GM21526 (cell line): Measurements from ENCODE around the gene UAP1L1.
"Not testable (repeated sequence)": the region's sequence is repeated elsewhere in the genome, so short reads cannot be mapped to it uniquely, and the experiment has no call there.

Experiments used
- ATAC-seq: cut with Tn5 transposase; IDR thresholded peaks from one replicate; pipeline ENCODE4 v1.9.1; 2021; ENCODE audit warnings: moderate library complexity; ENCODE audit not compliant: unreplicated experiment, low FRiP score

Gene UAP1L1

DNA sequence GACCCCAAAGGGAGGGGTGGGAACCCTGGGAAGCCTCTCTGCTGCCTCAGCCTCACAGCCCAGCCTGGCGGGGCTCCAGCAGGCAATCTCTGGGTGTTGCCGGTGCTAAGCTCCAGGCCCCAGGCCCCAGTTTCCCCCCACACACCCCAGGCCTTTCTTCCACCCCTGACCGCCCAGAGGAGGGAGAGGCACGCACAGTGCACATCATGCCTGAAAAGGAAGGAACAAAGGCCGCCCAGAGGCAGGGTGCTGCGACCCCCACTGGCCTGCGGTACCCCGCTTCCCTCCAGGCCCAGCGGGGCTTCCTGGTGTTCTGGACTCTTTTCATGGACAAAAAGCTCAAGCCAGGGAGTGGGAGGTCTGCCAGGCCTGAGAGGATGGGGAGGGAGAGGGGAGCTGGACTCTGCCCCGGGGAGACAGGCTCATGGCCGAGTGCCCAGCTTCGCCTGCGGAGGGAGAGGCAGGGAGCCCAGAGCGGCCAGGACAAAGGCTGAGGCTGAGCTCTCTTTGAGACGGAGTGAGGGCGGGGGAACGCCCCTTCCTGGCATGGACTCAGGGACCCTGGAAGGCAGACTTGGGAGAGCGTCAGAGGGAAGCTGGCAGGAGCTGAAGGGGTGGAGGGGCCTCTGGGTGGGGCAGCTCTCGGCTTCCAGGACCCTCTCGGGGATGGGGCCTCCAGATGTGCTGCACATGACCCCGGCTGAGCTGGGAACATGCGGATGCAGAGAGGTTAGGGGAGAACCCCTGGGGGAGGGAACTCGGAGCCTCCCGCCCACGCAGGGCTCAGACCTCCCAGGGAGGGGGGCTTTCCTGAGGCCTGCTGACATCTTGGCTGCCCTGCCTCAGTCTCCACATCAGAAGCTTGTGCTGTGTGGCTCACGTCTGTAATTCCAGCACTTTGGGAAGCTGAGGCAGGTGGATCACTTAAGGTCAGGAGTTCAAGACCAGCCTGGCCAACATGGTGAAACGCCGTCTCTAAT lies 21.6 kb upstream of the UAP1L1 start:
- ATAC-seq: no peak

DNA sequence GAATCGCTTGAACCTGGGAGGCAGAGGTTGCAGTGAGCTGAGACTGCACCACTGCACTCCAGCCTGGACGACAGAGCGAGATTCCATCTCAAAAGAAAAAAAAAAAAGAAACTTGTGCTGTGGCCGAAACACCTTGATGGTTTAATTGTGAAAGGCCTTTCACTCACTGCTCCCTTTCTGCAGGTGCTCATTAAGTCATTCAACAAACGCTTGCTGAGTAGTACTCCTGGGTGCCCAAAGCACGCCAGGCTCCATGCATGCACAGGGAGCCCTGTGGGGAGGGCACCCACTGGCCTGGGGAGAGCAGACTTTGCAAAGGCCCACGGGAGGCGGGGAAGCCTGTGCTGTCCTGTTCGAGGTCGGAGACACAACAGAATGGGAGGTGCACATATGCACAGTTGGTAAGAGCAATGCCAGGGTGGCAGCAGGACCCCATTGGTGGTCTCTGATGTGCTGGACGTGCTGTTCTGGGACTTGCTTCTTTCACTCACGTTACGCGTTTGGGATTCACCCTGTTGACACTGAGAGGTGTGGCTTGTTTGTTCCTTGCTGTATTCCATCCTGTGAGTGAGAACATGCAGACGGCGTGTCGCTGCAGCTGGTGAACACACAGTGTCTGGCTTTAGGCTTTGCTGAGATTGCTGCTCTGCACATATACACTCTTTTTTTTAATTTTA lies 20.4 kb upstream of the UAP1L1 start:
- no peak for ATAC-seq

DNA sequence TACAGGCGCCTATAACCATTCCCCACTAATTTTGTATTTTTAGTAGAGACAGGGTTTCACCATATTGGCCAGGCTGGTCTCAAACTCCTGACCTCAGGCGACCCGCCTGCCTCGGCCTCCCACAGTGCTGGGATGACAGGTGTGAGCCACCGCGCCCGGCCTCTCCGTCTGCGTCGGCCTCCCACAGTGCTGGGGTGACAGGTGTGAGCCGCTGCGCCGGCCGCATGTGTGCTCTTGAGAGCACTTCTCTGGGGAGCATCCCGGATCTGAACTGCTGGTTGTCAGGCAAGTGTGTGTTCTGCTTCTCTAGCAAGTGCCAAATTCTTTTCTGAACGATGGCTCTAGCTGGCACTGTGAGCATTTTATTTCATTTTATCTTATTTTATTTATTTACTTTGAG lies 19.8 kb upstream of the UAP1L1 start:
- no peak for ATAC-seq

DNA sequence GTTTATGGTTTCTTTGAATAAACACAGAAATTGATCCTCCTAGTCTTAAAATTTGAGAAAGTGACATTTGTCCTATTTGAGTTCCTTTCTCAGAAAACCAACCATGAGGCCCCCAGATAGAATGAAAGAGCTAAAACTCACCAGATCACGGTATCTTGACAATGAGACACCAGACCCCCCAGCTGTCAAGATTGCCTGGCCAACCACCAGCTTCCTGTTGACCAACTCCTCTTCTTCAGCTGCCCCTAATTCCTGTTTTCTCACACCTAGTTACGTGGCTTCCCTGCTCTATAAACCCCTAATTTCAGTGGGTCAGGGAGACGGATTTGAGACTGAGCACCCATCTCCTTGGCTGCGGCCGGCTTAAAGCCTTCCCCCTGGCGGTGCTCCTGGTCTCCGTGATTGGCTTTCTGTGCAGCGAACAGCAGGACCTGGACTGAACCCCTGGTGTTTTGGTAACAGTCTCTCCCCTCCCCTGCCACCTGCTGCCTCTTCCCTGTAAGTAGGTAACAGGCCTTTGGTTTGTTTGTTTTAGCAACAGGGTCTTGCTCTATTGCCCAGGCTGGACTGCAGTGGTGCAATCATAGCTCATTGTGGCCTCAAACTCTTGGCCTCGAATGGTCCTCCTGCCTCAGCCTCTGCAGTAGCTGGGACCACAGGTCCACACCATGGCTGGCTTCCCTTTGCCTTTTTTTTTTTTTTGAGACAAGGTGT lies 18.6 kb upstream of the UAP1L1 start:
- no peak for ATAC-seq

DNA sequence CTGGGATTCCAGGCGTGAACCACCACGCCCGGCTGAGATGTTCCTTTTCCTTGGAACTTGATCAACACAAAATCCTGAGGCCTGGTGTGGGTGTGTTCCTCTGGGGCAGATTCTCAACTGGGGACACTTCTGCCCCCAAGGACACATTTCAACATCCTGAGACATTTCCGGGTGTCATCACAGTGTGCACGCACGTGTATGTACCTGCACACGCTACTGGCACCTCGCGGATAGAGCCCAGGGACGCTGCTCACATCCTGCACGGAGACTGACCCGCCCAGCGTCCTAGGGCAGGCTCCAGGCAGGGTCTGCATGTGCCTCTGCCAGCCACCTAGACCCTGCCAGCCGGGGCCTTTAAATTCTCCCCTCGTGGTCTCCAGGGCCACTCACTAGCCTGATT lies 14.9 kb upstream of the UAP1L1 start:
- no peak for ATAC-seq

DNA sequence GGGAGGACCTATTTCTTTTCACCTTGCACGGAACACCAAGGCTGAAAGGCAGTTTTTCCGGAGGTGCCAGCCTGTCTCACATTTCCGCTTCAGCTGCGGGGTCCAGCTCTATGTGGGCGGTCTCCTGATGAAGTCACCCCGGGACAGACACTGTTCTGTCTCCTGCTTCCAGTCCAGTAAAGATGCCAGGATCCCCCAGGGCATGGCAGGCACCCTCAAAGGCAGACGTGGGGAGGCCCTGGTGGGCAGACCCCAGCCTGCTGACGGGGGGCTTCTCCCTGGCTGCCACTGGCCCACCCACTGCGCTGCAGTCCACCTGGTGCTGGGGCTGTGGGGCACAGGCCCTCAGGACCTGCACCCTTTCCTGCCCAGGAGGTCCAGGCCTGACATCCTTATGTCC lies 14.5 kb upstream of the UAP1L1 start:
- not testable (repeated sequence) for ATAC-seq

DNA sequence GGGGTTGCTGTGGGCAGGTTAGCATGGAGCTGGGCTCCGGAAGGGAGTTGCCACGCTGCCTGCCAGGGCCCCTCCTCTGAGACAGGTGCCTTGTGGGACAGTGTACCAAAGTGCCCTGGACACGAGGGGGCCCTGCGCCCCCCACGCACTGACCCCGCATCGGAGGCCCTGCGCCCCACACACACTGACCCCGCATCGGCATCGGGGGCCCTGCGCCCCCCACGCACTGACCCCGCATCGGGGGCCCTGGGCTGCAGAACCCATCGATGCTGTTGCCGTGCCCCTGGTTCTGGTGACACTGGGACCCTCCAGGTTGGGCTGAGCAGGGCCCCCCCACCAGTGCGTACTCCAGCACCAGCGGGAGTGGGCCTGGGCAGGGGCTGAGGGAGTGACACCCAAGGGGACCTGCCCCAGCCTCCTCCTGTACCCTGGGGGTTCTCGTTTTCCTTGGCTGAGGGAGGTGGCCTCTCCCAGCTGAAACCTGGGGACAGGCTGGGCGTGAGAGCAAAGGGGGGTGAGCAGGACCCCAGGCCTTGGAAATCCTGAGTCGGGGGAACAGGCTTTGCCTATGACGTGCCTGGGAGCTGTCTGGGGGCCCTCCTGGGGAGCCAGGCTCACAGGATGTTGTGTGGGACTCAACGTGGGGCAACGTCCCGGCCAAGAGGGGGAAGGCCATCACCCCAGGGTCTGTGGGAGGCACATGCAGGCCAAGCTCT lies 13.8 kb upstream of the UAP1L1 start:
- no peak for ATAC-seq

DNA sequence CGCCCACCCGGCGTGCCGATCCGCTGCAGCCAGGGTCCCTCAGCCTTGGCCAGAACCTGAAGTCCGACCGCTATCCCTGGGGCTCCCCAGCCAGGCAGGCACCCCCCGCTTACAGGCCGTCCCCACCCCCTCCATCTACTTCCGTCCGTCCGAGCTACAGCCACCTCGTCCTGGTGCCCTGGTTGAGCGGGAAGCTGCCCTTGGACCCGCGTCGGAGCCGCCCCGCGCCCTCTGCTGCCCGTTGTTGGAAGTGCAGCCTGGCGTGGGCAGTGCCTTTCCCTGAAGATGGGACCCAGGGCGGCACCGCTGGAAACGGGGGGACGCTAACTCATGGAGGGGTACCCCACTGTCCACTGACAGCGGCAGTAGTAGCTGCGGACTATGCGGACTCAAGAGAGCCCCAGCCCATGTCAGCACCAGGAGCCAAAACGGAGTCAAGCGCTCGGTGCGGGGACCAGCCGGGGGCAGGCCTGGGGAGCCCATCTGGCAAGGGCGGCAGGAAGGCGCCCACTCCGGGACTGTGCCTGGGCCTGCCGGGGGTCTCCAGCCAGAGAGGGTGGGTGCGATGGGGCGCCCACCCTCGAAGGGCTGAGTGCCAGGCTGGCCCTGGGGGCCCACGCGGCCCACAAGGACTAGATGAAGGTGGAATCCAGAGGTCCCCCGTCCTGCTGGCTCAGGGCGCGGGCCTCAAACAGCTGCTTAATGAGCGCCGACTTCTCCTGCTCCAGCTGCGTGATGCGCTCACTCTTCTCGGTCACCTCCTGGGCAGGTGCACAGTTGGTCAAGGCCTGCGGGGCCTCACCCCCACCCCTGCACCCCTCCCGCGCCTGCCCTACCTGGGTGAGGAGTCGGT lies 13.1 kb upstream of the UAP1L1 start:
- ATAC-seq: no peak

DNA sequence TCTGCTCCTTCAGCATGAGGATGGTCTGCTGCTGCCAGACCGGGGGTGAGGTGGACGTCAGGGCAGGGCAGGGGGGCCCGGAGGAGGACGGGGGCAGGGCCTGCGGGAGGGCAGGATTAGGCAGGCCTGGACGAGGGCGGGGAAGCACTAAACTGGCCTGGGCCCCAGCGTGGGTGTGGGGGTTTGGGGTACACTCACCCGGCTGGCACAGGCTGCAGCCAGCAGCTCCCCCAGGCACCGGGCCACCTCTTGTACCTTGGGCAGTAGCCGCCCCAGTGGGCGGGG lies 12.5 kb upstream of the UAP1L1 start:
- ATAC-seq: no peak

DNA sequence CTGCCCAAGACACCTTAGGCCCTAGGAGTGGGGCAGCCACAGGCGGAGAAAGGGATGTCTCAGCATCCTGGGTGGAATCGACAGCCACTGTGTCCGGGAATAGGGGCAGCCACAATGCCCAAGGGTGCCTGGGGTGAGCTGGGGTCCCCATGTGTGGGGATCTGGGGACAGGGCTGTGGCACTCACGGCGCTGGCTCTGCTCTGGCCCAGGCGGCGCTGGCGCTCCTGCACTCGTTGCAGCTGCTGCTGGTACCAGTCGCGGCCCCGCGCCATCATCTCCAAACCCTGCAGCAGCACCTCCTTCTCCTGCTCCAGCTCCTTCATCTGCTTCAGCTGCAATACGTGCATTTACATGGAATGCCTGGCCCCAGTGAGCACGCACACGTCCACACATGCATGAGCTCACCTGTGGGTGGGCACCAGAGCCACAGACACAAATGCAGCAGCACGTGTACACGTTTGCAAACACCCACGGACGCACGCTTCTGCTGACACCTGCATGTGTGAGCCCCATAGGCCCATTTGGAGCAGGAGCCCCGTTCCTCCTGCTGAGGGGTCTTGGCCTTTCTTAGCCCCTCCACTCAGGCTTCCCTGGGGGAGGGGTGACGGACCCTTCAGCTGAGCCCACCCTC lies 11.9 kb upstream of the UAP1L1 start:
- ATAC-seq: no peak

DNA sequence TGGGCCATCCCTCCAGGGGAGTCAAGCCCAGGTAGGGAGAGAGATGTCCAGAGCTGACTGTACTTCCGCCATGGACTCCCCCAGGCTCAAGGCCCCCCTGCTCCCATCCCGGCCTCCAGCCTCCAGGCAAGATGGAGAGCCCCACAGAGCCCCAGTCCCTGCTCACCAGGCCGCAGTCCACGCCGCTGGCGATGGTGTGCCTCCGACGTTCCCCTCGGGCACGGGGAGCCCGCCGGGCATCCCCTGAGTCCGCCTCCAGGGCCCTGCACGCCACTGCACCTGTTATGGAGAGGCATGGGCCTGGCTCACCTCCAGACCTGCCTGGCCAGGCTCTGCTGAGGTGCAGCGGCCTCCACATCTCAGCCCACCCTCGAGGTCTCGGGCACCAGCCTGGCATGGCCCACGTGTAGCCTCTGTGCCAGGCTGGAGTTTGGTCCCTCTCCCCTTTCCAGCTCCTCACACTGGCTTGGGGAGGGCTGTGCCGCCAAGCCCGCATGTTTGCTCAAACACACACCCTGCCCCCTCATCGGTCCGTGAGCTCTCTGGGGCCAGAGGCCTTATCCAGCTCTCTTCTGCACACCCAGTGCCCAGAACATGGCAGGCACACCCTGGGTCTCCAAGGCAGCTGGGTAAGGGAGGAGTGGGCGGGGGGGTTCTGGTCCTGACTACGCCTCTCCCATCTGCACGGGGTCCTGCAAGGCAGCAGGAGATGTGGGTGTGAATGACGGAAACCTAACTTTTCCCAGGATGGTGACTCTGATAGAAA lies 11.0 kb upstream of the UAP1L1 start:
- no peak for ATAC-seq

DNA sequence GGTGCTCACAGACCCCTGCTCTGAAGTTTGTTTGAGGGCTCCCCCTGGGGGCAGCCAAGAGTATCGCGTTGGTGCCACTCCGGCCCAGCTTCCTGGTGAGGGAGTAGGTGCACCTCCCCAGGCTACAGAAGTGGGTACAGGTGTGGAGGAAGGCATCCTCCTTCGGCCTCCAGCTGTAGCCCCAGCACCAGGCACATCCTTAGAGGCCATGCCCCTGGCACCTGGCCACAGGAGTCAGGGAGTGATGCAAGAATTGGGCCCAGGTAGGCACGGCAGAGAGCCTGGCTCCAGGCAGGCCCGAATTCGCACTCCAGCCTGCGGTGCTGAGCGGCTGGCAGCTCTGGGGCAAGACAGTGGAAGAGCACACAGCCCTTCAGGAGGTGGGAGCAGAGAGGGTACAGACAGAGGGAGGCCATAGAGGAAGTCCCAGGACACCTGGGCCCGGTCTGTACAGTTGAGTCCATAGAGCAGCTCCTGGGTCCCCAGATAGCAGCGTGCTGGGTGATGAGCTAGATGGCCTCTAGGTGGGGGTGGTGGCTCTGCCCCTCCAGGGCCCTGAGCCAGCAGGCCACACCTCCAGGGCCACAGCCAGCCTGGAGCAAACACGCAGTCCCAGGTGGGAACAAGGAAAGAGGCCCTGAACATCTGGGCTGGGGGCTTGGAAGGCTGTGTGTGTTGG lies 9.3 kb upstream of the UAP1L1 start:
- no peak for ATAC-seq

DNA sequence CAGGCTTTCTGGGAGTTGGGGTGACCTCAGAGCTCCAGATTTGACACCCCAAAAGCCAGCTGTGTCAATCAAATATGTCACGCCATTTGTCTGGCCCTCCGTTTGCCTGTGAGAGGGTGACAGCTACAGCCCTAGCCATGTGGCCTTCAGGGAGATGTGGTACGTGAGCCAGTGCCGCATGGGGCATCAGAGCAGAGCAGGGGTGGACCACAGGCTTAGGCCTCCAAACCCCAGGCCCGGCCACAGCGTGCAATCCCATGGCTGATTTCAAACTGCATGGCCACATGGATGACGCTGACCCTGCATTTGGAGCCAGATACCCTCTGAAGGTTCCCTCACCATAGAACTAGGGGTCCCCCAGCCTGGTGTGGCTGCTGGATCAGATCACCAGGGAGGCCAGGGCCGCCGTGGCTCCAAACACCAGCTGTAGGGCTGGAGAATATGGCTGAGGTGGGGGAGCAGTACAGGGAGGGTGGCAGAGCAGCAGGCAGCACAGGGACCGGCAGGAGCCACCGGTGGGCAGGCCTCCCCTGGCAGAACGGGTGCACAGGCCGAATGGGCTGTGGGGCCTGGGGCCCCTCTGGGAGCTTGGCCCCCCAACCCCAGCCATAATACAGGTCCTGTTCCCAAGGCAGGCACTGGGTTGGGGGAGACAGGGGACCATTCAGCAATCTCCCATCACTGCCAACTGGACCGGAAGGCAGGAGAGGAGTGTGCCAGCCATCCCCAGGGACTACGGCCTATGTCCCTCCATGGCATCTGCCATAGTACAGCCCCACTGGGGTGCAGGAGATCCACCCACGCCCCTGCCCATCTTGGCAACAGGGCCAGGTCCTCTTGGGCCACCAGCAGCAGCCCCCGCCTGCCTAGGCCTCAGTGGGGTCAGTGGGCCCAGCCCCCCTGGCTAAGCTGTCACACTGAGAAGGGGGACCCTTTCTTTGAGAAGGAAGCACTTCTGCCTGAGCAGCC lies 8.5 kb upstream of the UAP1L1 start:
- no peak for ATAC-seq

DNA sequence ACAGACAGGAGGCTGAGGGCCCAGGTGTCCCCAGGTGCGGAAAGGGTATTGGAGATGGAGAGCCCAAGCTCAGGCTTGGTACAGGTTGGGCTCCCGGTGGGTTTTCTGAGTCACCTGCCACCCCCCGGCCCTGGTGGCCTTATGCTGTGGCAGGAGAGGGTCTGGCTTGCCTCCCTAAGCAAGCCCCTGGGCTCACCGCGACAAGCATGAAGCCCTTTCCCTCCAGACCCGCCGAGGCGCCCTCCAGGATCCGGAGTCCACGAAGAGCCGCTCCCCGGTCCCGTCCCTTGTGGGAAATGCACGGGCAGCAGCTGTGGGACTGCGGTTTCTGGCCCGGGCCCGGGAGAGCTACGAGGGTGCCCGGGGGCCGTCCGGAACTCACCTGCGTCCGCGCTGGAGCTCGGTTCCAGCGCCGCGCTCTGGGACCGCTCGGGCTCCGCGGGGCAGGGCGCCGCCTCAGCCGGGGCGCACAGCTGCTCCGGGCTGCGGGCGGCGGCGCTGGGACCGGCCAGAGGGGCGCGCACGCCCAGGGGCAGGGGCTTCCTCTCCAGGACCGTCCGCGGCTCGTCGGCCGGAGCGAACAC lies 7.7 kb upstream of the UAP1L1 start:
- peak; percentile 3 for ATAC-seq

DNA sequence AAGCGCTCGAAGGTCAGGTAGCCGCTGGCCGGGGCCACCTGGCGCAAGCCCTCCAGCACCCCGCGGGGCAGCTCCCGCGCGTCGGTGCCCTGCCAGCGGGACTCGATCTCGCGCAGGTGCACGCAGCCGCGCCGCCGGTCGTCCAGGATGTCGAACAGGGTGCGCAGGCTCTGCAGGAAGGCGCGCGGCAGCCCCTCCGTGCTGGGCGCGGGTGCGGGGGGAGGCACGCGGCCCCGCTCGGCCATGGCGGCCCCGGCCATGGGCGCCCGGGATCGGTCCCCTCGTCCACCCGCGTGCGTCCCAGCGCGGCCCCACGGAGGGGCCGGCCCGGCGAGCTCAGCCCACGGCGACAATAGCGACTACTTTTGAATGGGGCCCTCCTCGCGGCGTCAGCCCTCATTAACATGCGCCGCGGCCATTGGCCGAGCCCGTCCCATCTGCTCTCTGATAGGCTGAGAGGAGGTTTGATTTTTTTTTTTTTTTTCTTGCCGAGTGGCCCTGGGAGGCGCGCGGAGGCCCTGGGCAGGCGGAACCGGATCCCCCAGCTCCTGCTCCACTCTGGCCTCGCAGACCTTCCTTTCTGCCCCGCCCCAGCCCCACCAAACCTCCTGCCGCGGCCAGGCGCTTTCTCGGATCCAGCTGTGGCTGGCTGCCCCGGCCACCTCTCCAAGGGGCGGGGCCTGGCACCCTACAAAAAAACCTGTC lies 7.0 kb upstream of the UAP1L1 start, which contains the start of gene SAPCD2:
SAPCD2 (minus strand) TSS at position 357 of the 705 bp plus-strand sequence; CDS start at position 260, 97 bp downstream.
- peak; percentile 71 for ATAC-seq

DNA sequence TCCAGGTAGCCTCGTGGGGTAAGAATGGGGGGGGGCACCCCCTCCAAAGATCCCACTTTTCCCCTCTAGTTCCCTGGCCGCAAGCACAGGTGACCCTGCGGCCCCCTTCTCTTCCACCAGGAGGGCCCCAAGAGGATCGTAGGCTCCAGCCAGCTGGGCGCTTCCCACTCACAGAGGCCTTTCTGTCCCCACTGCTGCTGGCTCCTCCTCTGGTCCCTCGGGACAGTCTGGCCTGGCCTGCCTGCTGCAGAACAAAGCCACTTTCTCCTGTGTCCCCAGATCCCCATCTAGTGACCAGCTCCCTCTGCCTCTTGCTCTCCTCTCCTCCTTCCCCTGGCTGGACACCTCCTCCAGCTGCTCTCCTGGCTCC lies 6.4 kb upstream of the UAP1L1 start:
- ATAC-seq: no peak
